ENCODE measurements around the gene RCCD1. TPM values are rescaled to one million over a fixed set of nuclear protein-coding genes. Genes with fewer than 3 reads are reported as not detected.

Gene RCCD1
- total RNA-seq, 1 experiment from 2014 or later = 13.6 TPM

Other genes starting within 250 kb of the RCCD1 start
- gene BLM, start 237.5 kb upstream of the RCCD1 start, total RNA-seq (2014; rRNA removed; shearing (Covaris generic)) = 23.5 and 24.8 TPM in 2 replicates
- gene FURIN, start 86.3 kb upstream of the RCCD1 start, total RNA-seq (2014; rRNA removed; shearing (Covaris generic)) = 48.8 and 51.5 TPM in 2 replicates
- gene FES, start 70.4 kb upstream of the RCCD1 start, total RNA-seq (2014; rRNA removed; shearing (Covaris generic)) = 0.36 and 0.46 TPM in 2 replicates
- 2.1 and 8.2 TPM in 2 replicates for gene MAN2A2, start 51.6 kb upstream of the RCCD1 start, total RNA-seq (2014; rRNA removed; shearing (Covaris generic))
- gene HDDC3, start 22.3 kb upstream of the RCCD1 start, total RNA-seq (2014; rRNA removed; shearing (Covaris generic)) = 10.2 and 17.6 TPM in 2 replicates
- 48.7 and 57.5 TPM in 2 replicates for gene UNC45A, start 19.6 kb upstream of the RCCD1 start, total RNA-seq (2014; rRNA removed; shearing (Covaris generic))
- 357 and 446 TPM in 2 replicates for gene PRC1, start 39.7 kb downstream of the RCCD1 start, total RNA-seq (2014; rRNA removed; shearing (Covaris generic))
- gene VPS33B, start 67.7 kb downstream of the RCCD1 start, total RNA-seq (2014; rRNA removed; shearing (Covaris generic)) = 11.3 and 17.0 TPM in 2 replicates
- 0.15 and 1.1 TPM in 2 replicates for gene SV2B, start 145.4 kb downstream of the RCCD1 start, total RNA-seq (2014; rRNA removed; shearing (Covaris generic))

Data from Daoy (cell line).